HG03097 (cell line): Measurements from ENCODE around the gene CDK4.
A peak's percentile ranks its signal among the peaks of the same experiment; 100 is the strongest.
"Not testable (repeated sequence)": the region's sequence is repeated elsewhere in the genome, so short reads cannot be mapped to it uniquely, and the experiment has no call there.

Source experiments
- ATAC-seq: cut with Tn5 transposase; IDR thresholded peaks from one replicate; pipeline ENCODE4 v1.9.1; 2021; ENCODE audit not compliant: unreplicated experiment, low FRiP score

Gene CDK4

DNA sequence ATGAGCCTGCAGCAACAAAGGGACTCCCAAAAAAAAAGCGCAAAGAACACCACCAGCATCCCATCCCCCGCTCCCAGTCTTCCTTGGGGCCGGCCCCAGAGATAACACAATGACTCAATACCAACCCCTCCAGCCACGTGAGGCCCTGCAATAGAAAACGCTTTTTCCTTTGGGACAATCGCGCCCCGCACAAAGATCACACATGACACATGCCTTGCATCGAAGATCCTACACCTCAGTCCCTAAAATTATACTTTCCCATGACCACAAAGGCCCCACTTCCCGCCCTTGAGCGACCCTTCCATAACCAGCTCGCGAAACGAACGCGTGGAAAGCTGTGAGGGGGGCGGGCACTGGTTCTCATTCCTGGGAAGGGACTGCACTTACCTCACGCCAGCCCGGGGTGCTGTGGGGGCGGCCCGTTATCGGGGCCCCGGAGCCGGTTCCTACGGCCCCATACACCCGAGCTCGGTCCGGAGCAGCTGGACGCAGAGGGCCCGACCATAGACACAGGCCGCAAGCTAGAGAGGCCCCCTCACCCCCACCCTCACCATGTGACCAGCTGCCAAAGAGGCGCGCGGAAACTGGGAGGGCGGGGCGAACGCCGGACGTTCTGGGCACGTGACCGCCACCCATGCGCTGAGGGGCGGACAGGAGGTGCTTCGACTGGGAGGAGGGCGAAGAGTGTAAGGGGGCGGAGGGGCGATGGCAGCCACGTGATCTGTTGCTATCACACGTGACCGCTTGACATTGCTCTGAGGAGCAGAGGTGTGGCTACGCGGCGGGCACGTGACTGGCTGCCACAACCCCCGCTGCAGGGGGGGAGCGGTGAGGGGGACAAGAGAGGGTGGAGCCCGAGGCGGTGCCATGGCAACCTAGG lies at the start of gene CDK4:
TSS of gene CDK4 (minus strand) at position 523 of the 880 bp plus-strand sequence. CDS start 593 bp downstream, outside the sequence.
- peak; percentile 71 for ATAC-seq

DNA sequence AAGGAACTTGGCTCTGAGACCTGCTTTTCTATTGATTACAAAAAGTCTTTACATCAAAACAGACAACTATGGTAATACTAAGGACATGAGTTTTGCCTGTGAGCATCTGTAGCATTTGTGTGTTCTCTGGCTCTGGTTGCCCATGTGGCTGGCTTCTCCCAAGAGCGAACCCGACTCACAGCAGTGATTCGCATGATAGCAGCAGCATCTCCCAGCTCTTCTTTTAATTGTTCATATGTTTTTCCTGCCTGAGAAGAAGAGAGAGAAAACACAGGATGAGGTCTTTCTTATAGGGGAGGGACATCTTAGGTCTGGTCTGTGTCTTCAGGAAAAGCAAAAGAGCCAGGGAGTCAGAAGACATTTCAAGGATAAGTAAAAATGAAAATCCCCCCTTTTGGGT lies 48.9 kb upstream of the CDK4 start:
- no peak for ATAC-seq

DNA sequence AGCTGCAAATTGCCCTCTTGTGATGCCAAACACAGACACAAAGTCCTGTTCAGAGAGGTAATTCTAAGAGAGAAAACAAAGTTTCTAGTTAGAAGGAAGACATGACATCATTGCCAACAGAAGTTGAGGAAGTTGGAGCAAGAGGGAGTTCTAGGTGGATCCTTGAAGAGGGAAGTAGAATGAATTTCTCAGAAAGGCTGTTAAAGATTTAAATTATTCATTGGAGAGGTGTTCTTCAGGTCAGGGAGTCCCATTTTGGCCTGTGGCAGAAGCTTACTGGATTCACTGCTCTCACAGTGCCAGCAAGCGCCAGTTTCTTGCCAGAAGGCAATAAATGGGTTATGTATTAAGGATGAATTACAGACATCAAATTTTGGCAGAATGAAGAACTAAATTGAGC lies 45.8 kb upstream of the CDK4 start:
- ATAC-seq, result no peak

DNA sequence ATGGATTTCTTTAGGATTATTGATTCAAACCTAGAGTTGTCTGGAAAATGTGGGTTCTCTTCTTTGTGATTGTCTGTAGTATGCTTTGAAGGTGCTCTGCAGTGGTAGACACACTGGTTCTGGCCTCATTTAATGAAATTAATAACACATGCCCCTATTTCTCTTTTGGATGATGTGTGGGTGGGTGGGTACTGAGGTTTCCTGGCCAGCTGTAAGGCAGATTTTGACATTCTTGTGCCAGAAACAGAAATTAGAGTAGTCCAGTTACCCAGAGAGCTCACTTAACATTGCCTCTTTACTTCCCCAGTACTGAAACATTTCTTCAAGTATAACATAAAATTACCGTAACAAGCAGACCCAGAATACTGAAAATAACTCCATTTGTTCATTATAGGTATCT lies 44.9 kb upstream of the CDK4 start:
- ATAC-seq, result no peak

DNA sequence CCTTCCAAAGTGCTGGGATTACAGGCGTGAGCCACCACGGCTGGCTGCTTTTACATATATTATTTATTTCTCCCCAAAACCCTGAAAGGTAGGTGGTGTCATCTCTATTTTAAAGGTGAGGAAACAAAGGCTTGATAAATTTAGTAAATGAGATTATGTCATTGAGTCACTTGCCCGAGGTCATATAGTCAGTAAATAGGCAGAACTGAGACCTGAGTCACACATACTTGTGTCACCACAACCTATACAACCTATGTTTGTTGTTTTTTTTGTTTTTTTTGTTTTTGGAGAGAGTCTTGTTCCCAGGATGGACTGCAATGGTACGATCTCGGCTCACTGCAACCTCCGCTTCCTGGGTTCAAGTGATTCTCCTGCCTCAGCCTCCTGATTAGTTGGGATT lies 43.2 kb upstream of the CDK4 start:
- no peak for ATAC-seq

DNA sequence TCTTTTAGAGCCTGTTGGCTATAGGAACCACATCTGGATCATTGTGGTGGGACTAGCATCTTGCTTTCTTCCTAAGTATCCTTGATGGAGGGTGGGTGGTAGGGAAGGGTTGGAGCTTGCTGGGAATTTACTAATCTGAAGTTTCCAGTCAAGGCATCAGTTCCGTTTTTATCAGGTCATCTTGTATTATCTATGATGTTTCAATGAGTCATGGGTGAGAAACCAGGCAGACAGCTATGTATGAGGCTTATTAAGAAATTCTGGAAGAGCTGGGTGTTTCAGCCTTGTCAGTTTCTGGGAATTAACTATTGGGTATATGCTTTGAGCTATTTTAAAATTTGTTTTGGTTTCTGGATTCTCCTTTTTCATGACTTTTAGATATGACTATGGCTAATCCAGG lies 41.8 kb upstream of the CDK4 start:
- ATAC-seq, result no peak

DNA sequence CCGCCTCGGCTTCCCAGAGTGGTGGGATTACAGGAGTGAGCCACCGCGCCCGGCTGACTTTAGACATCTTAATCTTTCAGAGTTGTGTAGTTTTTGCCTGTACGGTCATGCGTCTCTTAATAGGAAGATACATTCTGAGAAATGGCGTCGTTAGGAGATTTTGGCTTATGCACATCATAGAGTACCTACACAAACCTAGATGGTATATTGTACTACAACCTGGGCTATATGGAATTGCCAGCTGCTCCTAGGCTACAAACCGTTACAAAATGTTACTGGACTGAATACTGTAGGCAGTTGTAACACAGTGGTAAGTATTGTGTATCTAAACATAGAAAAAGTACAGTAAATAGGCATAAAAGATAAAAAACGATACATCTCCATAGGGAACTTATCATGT lies 31.8 kb upstream of the CDK4 start:
- ATAC-seq, result no peak

DNA sequence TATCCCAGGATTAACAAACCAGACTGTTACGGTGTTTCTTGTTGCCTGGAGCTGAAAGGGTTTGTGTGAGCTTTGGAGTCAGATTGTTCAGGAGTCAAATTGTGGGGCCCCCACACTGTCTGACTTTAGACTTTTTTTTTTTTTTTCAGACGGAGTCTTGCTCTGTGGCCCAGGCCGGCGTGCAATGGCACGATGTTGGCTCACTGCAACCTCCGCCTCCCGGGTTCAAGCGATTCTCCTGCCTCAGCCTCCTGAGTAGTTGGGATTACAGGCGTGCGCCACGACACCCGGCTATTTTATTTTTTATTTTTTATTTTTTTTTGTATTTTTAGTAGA lies 31.3 kb upstream of the CDK4 start:
- ATAC-seq, result no peak

DNA sequence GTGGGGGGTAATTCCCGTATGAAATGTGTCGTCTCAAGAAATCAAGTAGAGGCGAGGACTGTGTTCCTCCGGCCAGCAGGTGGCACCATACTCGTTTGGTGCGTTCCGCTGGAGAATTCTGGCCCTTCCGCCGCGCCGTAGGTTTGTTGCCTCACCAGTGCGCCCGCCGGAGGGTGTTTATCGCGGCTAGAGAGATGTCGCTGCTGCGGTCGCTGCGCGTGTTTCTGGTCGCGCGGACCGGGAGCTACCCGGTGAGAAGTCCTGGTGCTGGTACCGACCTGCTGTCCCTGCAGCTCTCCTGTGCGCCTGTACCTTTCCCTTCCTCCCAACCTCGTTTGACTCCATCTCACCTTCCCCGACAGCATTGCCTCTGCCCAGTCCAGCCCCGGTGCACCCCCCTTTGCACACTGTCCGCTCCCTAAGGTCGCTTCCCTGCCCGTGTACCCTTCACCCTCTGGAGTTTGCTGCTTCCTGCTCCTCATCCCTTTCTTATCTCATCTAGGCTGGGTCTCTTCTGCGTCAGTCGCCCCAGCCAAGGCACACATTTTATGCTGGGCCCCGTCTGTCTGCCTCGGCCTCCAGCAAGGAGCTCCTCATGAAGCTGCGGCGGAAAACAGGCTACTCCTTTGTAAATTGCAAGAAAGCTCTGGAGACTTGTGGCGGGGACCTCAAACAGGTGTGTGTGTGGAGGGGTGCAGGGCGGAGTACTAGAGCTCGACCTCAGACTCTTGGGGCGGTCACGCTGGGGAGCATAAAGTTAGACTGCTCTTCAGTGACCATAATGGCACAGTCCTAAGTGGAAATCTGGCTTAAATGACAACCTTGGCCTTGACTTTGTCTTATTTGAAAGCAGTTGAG lies 30.7 kb upstream of the CDK4 start, which contains the start of gene TSFM:
TSS of gene TSFM (plus strand) at position 180 of the 858 bp plus-strand sequence. CDS start at position 195, 15 bp downstream.
- ATAC-seq, result peak; percentile 77

DNA sequence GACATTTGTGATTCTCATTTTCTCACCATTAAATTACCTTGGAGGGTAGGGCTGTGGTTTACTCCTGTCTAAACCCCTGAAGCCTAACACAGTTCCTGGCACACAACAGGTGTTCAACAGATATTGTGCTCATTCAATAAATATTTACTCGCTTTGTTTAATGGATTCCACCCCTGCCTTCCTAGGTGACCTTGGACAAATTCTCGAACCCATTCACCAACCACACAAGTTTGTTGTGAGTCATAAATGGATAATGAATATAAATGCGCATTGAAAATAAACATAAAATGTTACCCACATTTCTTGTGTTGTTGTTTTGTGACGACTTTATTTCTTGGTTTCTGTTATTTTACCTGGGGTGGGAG lies 30.1 kb upstream of the CDK4 start:
- peak; percentile 1 for ATAC-seq

DNA sequence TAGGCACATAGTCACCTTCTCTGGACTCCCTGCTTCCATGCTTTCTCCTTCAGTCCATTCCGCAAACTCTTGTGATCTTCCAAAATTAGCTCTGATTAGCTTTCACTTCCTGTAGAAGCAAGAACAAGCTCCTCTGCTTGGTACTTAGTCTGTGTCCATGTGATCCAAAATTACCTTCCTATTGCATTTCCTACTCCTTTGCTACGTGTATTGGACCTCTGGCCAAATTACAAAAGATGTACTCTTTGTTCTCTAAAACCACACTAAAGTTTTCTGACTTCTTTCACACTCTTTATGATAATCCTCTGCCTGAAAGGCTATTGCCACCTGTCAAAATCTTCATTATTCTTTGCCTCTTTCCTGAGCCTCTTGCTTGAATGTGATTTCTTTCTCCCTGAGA lies 29.7 kb upstream of the CDK4 start:
- no peak for ATAC-seq

DNA sequence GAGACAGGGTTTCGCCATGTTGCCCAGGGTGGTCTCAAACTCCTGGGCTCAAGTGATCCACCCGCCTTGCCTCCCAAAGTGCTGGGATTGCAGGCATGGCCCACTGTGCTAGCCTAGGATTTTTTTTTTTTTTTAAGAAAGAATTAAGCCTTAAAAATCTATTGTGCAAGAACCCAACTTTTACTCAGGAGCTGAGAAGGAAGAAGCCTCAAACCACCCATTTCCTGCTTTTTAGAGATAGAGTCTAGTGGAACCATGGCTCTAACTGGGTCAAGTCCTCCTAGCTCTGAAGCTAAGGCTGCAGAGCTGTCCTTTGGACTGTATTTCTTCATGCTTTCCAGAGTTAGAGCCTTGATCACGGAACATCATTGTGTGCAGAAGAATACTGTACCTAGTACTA lies 29.1 kb upstream of the CDK4 start:
- ATAC-seq, result no peak

DNA sequence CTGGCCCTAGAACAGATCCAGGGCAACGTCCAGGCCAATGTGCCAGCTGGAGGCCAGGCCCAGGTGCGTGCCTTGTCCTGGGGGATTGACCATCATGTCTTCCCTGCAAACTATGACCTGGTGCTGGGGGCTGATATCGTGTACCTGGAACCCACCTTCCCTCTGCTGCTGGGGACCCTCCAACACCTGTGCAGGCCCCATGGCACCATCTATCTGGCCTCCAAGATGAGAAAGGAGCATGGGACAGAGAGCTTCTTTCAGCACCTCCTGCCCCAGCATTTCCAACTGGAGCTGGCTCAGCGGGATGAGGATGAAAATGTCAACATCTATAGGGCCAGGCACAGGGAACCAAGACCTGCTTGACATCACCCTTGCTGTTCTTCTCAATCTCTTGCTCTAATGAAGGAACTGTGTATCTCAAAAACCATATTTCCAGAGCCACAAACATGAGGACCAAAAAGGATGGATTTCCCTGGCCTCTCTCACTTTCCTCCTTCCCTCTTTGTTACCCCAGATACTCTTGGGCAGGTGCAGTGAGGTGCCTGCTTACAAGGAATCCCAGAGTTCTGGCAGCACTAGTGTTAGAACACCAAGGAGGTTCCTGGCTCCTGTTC lies 28.3 kb upstream of the CDK4 start:
- no peak for ATAC-seq

DNA sequence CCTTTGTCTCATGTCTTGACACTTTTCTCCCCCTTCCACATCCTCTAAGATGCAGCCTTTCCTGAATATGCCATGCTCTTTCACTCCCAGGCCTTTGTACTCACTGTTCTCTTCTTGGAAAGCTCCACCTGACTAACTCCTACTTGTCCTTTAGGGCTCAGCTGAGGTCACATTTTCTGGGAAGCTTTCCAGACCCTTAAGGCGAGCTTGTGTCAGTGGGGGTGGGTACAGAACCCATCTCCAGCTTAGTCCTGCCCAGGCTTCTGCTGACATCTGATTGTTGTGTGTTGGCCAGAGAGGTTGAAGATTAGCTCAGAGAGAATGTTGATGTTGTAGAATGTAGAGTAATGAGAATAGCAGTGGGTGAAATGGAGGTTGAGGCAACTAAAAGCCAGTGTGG lies 27.6 kb upstream of the CDK4 start:
- ATAC-seq, result no peak

DNA sequence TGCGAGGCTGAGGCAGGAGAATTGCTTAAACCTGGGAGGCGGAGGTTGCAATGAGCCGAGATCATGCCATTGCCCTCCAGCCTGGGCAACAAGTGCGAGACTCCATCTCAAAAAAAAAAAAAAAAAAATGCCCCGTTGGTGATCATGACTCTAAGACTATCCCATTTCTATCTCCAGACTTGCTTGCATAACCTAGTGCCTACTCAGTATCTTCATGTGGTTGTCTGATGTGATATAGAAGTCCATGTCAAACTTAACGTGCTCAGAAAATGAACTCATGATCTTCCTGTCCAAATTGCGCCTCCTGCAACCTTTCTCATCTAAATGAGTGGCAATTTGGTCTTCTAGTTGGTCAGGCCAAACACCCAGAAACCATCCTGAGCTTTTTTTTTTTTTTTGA lies 25.8 kb upstream of the CDK4 start:
- no peak for ATAC-seq

DNA sequence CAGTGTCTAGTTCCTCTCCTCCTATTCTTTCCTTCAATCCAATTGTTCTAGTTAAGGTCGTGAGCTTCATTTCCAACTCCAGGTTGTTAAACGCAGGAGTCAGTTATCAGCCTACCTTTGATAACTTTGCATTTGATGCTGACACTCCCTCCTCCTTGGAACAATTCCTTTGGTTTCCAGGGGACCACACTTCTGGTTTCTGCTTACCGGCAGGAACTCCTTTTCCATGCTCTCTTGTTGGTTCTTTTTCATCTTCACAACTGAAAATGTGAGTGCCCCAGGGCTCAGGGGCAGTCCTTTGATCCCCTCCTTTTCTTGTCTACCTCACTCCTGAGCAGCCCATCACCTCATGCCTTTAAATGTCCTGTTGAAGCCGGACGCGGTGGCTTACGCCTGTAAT lies 25.3 kb upstream of the CDK4 start:
- no peak for ATAC-seq

DNA sequence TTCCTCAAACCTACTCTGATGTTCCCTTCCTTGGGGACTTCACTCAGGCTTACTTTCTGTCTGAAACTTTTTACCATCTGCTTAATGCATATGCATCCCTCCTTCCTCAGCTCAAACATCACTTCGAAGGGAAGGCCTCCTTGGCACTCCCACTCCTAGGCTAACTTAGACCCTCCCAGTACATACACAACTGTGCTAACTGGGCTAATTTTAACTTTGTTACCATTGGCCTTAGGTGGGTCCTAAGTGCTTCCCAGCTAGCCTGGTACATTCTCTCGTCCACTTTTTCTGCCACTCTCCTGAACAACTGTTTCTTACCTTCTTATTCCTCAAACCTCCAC lies 24.1 kb upstream of the CDK4 start:
- no peak for ATAC-seq

DNA sequence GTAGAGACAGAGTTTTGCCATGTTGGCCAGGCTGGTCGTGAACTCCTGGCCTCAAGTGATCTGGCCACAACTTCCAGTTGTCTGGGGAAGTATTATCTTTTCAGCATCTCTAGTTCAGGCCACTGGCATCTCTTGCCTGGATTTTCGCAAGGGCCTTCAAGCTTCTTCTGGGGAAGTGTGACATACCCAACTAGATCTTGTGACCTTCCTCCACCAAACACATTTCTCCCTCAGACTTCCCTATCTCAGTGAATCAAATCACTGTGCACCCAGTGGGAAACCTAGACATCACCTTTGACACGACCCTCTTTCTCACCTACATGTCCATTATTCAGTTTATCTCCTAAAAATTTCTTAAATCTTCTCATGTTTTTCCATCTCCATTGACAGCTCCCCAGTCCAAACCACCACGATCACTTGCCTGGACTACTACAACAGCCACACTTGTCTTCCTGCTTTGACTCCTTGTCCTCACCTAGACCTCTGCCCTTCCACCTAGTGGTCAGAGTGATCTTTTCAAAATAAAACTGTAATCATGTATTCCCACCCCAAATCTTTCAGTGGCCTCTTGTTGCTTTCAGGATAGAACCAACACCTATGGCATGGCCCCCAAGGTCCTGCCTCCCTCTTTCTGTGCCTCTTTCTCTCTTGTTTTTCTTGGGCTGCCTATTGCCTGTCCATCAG lies 23.6 kb upstream of the CDK4 start:
- ATAC-seq, result no peak

DNA sequence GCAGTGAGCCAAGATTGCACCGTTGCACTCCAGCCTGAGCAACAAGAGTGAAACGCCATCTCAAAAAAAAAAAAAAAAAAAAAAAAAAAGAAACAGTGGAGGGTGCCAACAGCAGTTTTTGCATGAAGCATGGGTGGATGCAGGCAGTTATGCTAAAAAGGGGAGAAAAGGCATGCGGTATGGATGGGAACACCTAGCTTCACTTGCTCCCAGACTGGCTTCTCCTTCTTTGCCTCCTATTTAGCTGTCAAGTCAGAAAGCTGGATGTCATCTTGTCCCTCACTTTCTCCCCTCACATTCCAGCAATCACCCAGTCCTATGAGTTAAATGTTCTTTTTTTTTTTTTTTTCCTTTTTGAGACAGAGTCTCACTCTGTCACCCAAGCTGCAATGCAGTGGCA lies 22.9 kb upstream of the CDK4 start:
- ATAC-seq, result no peak

DNA sequence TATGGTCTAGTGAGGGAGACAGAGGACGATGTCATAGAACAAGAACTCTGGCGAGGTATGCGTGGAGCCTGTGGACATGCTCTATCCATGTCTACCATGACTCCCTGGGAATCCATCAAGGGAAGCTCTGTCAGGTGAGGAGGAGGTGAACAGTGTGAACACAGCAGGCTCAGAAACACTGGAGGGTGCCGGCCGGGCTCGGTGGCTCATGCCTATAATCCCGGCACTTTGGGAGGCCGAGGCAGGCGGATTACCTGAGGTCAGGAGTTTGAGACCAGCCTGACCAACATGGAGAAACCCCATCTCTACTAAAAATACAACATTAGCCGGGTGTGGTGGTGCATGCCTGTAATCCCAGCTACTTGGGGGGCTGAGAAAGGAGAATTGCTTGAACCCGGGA lies 22.5 kb upstream of the CDK4 start:
- not testable (repeated sequence) for ATAC-seq
